Suppressor macrophage (primary cell): ENCODE results near the gene OTOA.

Source experiments
- DNase-seq, 4 experiments: peaks; one replicate each; pipeline ENCODE4 v3.0.0-alpha.2; 2020 to 2022

Gene OTOA

GRCh38 chr16:21641916-21642315 lies 21.9 kb upstream of the OTOA start:
- no peak for DNase-seq

- peak in 1 of 4 experiments; percentile 37 for DNase-seq
These were observed 20.9 kb upstream of the OTOA start for GRCh38 chr16:21642861-21643260.

- no peak for DNase-seq
These were observed 20.0 kb upstream of the OTOA start for GRCh38 chr16:21643785-21644184.

- DNase-seq = no peak
These were observed 19.1 kb upstream of the OTOA start for GRCh38 chr16:21644674-21645073.

- peak in 3 of 4 experiments; percentile 52 to 77 (median 73) for DNase-seq
These were observed 18.5 kb upstream of the OTOA start for GRCh38 chr16:21645261-21645721.

GRCh38 chr16:21646091-21646490 lies 17.7 kb upstream of the OTOA start:
- DNase-seq = peak in 3 of 4 experiments; percentile 47 to 69 (median 64)

GRCh38 chr16:21646721-21647561 lies 16.8 kb upstream of the OTOA start:
- DNase-seq = no peak

DNA sequence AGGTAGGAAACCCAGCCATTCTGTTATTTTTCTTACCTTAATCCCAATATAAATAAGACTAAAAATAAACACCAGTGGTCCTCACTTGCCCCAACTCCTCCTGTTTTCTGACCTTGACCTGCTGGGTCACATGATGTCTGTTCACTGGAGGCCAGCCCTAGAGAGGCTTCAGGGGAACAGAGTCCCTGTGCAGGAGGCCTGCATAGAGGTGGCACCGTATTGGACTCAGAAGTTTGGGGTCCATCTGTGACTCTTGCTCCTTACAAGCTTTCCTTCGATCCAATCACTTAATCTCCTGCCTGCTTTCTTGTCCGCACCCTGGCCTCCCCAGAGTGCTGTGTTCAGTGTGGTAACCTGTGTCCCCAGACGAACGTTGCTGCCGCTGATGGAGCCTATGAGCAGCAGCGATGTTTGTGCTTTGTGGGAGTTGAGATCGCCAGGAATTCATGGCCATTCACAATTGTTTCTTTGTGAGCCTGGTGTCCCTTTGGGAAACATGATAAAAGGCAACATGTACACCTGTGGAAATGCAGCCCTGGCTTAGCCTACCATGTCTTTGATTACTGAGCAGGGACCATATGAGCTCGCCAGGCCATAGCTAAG lies 16.1 kb upstream of the OTOA start:
- DNase-seq = no peak

DNA sequence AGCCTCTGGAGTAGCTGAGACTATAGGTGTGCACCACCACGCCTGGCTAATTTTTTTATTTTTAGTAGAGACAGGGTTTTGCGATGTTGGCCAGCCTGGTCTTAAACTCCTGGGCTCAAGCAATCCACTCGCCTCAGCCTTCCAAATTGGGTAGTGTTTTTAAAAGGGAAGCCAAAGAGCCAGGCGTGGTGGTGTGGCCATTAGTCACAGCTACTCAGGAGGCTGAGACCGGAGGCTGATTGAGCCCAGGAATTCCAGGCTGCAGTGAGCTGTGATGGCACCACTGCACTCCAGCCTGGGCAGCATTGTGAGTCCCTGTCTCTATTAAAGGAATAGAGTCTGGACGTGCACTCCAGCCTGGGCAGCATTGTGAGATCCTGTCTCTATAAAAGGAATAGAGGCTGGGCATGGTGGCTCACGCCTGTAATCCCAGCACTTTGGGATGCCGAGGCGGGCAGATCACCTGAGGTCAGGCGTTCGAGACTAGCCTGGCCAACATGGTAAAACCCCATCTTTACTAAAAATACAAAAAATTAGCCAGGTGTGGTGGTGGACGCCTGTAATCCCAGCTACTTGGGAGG lies 13.9 kb upstream of the OTOA start:
- DNase-seq = peak; percentile 52 to 73 (median 68)

GRCh38 chr16:21650521-21650920 lies 13.2 kb upstream of the OTOA start:
- DNase-seq = peak; percentile 83 to 94 (median 90)

- DNase-seq = peak in 2 of 4 experiments; percentile 36 to 46
These were observed 12.3 kb upstream of the OTOA start for GRCh38 chr16:21651515-21651914.

- DNase-seq = peak; percentile 77 to 94 (median 86)
These were observed 11.3 kb upstream of the OTOA start, which contains the start of gene IGSF6 for GRCh38 chr16:21652453-21652852. Gene IGSF6 (minus strand): TSS chr16:21652608. CDS start chr16:21652598, 10 bp downstream.

- peak in 3 of 4 experiments; percentile 67 to 77 (median 69) for DNase-seq
These were observed 10.2 kb upstream of the OTOA start for GRCh38 chr16:21653571-21653970.

DNA sequence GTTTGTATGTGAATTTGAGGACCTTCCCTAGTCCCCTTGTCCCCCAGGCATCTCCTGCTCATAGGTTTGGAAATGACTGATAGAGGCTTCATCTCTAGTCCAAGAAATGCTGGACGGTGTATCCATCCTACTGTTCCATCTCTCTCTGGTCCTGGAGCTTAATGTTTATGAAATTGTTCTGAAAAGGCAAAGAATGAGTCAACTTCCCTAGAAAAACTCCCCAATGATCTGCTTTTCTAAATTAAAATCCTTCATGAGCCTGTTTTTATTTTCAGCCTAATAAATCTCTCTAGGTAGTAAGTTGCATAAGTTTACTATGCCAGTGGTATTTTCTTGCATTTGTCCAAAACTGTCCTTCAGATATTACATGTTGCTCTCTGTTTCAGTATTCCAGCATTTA lies 9.3 kb upstream of the OTOA start:
- peak in 1 of 4 experiments; percentile 40 for DNase-seq

GRCh38 chr16:21654881-21655280 lies 8.9 kb upstream of the OTOA start:
- DNase-seq = no peak

DNA sequence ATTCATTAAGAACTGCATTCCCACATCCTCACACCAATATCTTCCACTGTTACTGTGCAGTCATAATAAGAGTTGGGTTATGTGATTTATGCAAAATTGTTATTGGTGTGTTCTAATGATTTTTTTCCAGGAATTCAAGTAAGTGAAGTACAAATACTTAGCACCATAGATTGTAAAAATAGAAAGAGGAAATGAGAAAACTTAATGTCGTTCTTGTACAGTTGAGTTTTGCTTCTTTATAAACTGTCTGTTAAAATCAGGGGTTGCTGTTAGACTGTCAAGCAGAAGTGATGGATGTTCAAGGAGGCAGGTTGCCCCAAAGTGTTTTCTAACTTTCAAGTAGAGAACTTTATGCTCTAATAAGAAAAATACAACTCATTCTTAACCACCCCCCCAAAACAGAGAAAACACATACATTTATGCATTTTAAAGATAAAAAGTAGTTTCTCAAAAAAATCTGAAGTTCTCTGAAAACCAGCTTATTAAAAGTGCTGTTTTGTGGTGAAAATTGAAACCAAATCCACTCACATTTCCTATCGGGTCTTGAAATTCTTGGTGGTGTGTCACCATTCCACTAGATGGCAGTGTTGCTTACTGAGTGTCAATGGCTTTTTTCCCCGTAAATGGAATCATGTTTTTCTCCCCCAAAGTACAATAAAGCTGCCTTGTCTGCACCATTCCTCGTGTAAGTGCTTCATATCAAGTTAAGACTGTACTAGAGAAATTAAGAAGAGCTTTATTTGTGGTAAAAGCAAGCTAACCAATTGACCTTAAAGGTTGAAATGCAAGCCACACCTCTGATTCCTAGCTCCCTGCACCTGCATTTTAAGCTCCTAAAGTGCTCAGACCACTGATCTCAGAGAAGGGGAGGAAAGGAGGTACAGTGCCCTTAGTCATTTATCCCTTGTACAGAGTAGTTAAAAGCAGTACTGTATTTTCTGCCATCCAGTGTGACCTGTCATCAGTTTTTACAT lies 6.7 kb upstream of the OTOA start:
- DNase-seq = peak; percentile 60 to 85 (median 70)

GRCh38 chr16:21659124-21659523 lies 4.6 kb upstream of the OTOA start:
- peak in 3 of 4 experiments; percentile 21 to 87 (median 87) for DNase-seq

DNA sequence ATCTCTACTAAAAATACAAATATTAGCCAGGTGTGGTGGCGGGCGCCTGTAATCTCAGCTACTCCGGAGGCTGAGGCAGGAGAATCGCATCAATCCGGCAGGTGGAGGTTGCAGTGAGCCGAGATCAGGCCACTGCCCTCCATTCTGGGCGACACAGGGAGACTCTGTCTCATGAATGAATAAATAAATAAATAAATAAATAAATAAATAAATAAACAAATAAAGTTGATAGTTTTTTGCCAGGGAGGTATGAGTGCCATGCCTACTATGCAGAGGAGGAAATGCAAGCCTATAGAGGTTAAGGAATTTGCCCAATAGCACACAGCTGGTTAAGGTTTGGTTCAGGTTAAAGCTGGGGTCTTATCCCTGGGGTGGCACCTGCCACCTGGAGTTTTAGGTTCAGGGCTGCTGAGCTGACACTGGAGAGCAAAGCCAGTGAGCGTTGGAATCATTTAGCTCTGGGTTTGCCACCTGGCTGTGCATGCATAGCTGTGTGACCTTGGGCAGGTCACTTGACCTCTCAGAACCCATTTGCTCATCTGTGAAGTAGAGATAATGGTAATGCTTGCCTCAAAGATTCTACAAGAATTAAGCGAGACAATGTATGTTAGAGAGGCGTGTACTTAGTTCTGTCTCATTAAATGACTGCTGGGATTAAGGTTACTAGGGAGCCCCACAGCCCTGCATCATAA lies 1.2 kb downstream of the OTOA start:
- no peak for DNase-seq

DNA sequence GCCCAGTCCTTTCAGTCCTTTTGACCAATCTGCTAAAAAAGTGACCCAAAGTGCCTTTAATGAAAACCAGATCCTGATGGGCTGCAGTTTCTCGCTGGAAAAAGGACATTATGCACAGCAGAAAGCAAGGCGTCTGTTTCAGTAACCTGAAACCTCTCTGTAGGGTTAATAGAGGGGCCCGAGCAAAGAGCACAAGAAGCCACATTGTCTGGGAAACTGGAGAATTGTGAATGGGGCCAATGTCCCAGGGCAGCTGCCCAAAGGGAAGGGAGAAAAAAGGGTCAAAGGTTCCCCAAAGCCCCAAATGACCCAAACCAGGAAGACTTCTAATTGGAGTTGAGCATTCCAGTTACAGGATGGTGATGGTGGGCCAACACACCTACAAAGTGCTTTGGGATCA lies 3.0 kb downstream of the OTOA start:
- DNase-seq = no peak

DNA sequence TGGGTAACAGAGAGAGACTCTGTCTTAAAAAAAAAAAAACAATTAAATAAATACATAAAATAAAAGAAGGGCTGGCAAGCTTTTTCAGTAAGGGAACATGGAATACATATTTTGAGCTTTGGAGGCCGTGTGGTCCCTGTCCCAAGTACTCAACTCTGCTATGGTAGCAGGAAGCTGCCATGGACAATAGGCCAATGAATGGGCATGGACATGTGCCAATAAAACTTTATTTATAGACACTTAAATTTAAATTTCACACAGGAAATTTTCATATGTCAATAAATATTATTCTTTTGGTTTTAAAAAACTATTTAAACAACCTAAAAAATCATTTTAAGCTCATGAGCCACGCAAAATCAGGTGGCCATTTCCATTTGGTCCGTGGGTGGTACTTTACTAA lies 3.8 kb downstream of the OTOA start:
- no peak for DNase-seq

GRCh38 chr16:21673469-21673868 lies 9.7 kb downstream of the OTOA start:
- DNase-seq = no peak
